Amygdala (tissue), 56 donors: ENCODE measurements around the gene DNAI1.
"Not testable (repeated sequence)": the region's sequence is repeated elsewhere in the genome, so short reads cannot be mapped to it uniquely, and the experiment has no call there.

Experiments
- DNase-seq, 56 donors: peaks; one replicate each; lab custom pipeline; 2025; lab: John Stamatoyannopoulos, UW

Gene DNAI1

GRCh38 chr9:34446951-34447350 lies 11.7 kb upstream of the DNAI1 start:
- DNase-seq, result no peak

- DNase-seq, result no peak
Measured at GRCh38 chr9:34450644-34451043, 8.0 kb upstream of the DNAI1 start.

- DNase-seq, result no peak
Measured at GRCh38 chr9:34451135-34451534, 7.5 kb upstream of the DNAI1 start.

- no peak for DNase-seq
Measured at GRCh38 chr9:34451545-34451944, 7.1 kb upstream of the DNAI1 start.

- no peak for DNase-seq
Measured at GRCh38 chr9:34452568-34452967, 6.0 kb upstream of the DNAI1 start.

GRCh38 chr9:34454571-34455065 lies 4.0 kb upstream of the DNAI1 start:
- DNase-seq, result peak in 6 of 56 donors; percentile 5 to 29 (median 16)

GRCh38 chr9:34456151-34456550 lies 2.5 kb upstream of the DNAI1 start:
- no peak for DNase-seq

- no peak for DNase-seq
Measured at GRCh38 chr9:34456746-34457145, 1.9 kb upstream of the DNAI1 start.

GRCh38 chr9:34457266-34458012 lies 1.2 kb upstream of the DNAI1 start:
- DNase-seq, result peak in 49 of 56 donors; percentile 5 to 76 (median 51)

GRCh38 chr9:34458959-34459340 lies 345 bp downstream of the DNAI1 start:
- no peak for DNase-seq

- DNase-seq, result no peak
Measured at GRCh38 chr9:34459356-34459755, 751 bp downstream of the DNAI1 start.

- no peak for DNase-seq
Measured at GRCh38 chr9:34459941-34460340, 1.3 kb downstream of the DNAI1 start.

- DNase-seq, result peak in 11 of 56 donors; percentile 3 to 37 (median 14)
Measured at GRCh38 chr9:34463098-34463900, 4.7 kb downstream of the DNAI1 start.

GRCh38 chr9:34463901-34464232 lies 5.3 kb downstream of the DNAI1 start:
- no peak for DNase-seq

- no peak for DNase-seq
Measured at GRCh38 chr9:34464571-34464970, 6.0 kb downstream of the DNAI1 start.

- DNase-seq, result no peak
Measured at GRCh38 chr9:34465468-34465867, 6.9 kb downstream of the DNAI1 start.

GRCh38 chr9:34475097-34475496 lies 16.5 kb downstream of the DNAI1 start:
- no peak for DNase-seq

- no peak for DNase-seq
Measured at GRCh38 chr9:34477541-34477940, 18.9 kb downstream of the DNAI1 start.

GRCh38 chr9:34479431-34479866 lies 20.8 kb downstream of the DNAI1 start:
- DNase-seq, result no peak

GRCh38 chr9:34481620-34482019 lies 23.0 kb downstream of the DNAI1 start:
- not testable (repeated sequence) for DNase-seq

GRCh38 chr9:34482746-34483145 lies 24.1 kb downstream of the DNAI1 start:
- DNase-seq, result not testable (repeated sequence)

GRCh38 chr9:34484678-34485077 lies 26.1 kb downstream of the DNAI1 start:
- DNase-seq, result no peak
